Vagina (tissue), 2 donors: ENCODE data around the gene STAB1. TPM values are rescaled to one million over a fixed set of nuclear protein-coding genes. Genes with fewer than 3 reads are reported as not detected.

Experiments used
- DNase-seq, 2 donors: peaks; one replicate each; pipeline ENCODE4 v3.0.0-alpha.2; 2017; ENCODE audit errors: extremely low spot score in 2 of 2
- H3K27ac ChIP-seq: fragments of 200-600 bp; sonication (generic); one replicate; pipeline ENCODE4 v1.5.1; 2019
- H3K27me3 ChIP-seq: fragments of 200-600 bp; sonication (generic); one replicate; pipeline ENCODE4 v1.5.1; 2019
- H3K36me3 ChIP-seq, 2 donors: fragments of 200-600 bp; sonication (generic); one replicate each; pipeline ENCODE4 v1.5.1; 2017 to 2019
- H3K4me1 ChIP-seq: fragments of 200-600 bp; sonication (generic); one replicate; pipeline ENCODE4 v1.5.1; 2019
- H3K4me3 ChIP-seq, 2 donors: fragments of 200-600 bp; sonication (generic); 1 replicate in 1 of 2; 2 replicates in 1 of 2; pipeline ENCODE4 v1.5.1; 2016 to 2019
- H3K9me3 ChIP-seq: fragments of 200-600 bp; sonication (generic); one replicate; pipeline ENCODE4 v1.5.1; 2019
- CTCF ChIP-seq, 3 experiments: fragments of 450-650 bp in 2 of 3; fragments of 200-600 bp in 1 of 3; sonication (generic) in 1 of 3; IDR thresholded peaks; one replicate each; pipeline ENCODE4 v1.5.1; 2017 to 2019; ENCODE audit warnings: antibody characterized with exemption in 3 of 3, mild to moderate bottlenecking in 2 of 3, moderate library complexity in 2 of 3
- POLR2A ChIP-seq, 2 donors: fragments of 450-650 bp; IDR thresholded peaks; one replicate each; pipeline ENCODE4 v1.6.1; 2017; ENCODE audit warnings: antibody characterized with exemption in 2 of 2, mild to moderate bottlenecking in 2 of 2, moderate library complexity in 2 of 2
- POLR2AphosphoS5 ChIP-seq, 2 donors: sonication (generic); formaldehyde crosslinking; IDR thresholded peaks; one replicate each; pipeline ENCODE4 v1.9.0; 2017; ENCODE audit warnings: antibody characterized with exemption in 2 of 2, mild to moderate bottlenecking in 2 of 2, low read depth in 1 of 2; ENCODE audit not compliant: insufficient read depth in 1 of 2
- intact Hi-C: fragments of 100-400 bp; cut with DNase I; formaldehyde crosslinking; loops from one replicate; pipeline ENCODE4 v1.15.1; 2023
- total RNA-seq: library from RNA; depleted of rRNA; stranded (reverse); fragments of >200 nt; gene quantifications from one replicate; pipeline ENCODE4 v1.2.3, GENCODE V29; 2016

Gene STAB1
- total RNA-seq, 1 donor from 2014 or later: 124 TPM

DNA sequence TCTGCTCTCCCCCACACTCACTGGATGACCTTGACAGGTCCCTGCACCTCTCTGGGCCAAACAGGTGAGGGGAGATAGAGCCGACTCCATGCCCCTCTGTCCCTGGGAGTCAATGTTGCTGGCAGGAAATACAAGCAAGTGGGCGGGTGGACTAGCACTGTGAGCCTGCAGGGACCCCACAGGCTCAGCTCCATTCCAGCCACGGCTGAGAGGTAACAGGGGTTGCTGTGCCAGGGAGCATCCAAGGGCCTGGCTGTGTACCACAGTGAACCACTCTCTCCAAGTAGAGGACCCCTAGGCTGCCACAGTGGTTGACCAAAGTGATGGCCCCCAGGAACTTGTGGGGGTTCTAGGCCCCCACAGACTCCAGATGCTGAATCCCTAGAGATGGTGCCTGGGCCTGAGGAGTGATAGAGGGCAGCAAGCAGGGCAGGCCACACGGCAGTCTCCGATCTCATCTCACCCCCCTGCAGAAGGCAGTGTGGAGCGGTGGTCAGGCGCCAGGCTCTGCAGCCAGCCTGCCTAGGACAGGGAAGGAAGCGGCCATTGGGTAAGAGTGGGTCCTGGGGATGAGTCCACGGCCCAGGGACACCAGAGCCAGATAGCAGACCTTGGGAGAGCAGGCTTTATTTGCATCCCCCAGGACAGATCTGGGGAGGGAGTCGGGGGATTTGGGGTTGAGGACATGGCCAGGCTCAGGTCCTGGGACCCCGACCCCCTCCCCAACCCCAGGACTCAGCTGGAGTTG lies 44.5 kb upstream of the STAB1 start:
- Histone ChIP-seq H3K27ac (no peak overlapping the region), H3K9me3 (no peaks in the 10 kb centered on the region), H3K4me3 (no peak overlapping the region), H3K4me1 (peaks cover 16% of the 10 kb centered on the region), H3K27me3 (no peaks in the 10 kb centered on the region), H3K36me3 (no peaks in the 10 kb centered on the region)
- no peak for TF ChIP-seq CTCF (IDR thresholded peaks at IDR 0.05)
- TF ChIP-seq POLR2AphosphoS5 (IDR thresholded peaks at IDR 0.05; ENCODE audit: insufficient read depth in 1 of 2, low read depth in 1 of 2): no peak
- intact Hi-C loops: no loop called here
- no peak for DNase-seq

DNA sequence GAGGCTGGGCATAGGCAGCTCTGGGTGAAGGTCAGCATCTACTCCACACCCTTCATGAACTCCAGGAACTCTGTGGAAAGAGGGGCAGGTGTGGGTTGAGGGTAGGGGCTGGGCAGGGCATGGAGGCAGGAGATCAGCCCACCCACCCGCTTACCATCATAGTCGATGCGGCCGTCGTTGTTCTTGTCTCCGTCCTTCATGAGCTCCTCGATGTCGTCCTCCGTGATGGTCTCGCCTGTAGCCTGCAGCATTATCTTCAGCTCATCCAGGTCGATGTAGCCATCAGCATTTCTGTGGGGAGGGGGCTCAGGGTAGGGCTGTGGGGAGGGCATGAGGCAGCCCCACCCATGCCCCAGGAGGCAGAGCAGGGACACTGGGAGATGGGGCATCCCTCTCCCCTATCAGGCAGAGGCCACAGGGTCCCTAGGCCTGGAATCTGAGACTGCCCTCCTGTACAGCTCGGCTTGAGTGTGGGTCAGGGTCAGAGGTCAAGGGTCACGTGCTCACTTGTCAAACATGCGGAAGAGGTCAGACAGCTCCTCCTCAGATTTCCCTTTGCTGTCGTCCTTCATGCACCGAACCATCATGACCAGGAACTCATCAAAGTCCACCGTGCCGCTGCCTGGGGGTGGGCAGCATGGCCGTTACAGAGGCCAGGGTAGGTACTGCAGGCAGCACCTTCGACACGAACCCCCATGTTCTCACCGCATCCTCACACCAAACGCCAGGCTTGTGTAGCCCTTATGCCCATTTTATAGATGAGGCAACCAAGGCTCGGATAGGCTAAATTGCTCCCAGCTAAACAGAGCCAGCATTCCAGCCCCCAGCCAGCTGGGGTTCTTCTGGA lies 43.7 kb upstream of the STAB1 start:
- Histone ChIP-seq H3K27me3 (no peaks in the 10 kb centered on the region), H3K4me3 (no peak overlapping the region), H3K36me3 (no peaks in the 10 kb centered on the region), H3K27ac (no peak overlapping the region), H3K9me3 (no peaks in the 10 kb centered on the region), H3K4me1 (peaks cover 19% of the 10 kb centered on the region)
- no peak for DNase-seq
- no peak for TF ChIP-seq POLR2AphosphoS5 (IDR thresholded peaks at IDR 0.05; ENCODE audit: insufficient read depth in 1 of 2, low read depth in 1 of 2)
- TF ChIP-seq POLR2A (IDR thresholded peaks at IDR 0.05): no peak
- no peak for TF ChIP-seq CTCF (IDR thresholded peaks at IDR 0.05)
- intact Hi-C loops: no loop called here

DNA sequence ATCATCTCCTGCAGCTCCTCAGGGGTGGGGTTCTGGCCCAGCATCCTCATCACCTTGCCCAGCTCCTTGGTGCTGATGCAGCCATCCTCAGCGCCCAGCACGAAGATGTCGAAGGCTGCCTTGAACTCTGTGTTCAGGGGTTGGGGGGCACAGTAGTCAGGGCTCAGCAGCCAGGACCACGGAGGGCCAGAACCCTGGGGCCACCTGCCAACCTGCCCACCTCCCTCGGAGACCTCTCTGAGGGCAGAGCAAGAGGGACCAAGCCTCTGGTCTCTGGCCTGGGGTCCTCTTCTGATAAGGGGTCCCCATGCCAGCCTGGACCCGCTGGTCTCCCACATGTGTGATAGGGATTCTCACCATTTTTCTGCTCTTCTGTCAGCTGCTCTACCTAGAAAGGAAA lies 43.0 kb upstream of the STAB1 start:
- Histone ChIP-seq H3K4me1 (peaks cover 26% of the 10 kb centered on the region), H3K27me3 (no peaks in the 10 kb centered on the region), H3K27ac (no peak overlapping the region), H3K36me3 (no peaks in the 10 kb centered on the region), H3K4me3 (no peak overlapping the region), H3K9me3 (no peaks in the 10 kb centered on the region)
- DNase-seq: no peak
- intact Hi-C loops: no loop called here
- no peak for TF ChIP-seq POLR2AphosphoS5 (IDR thresholded peaks at IDR 0.05; ENCODE audit: insufficient read depth in 1 of 2, low read depth in 1 of 2)
- no peak for TF ChIP-seq CTCF (IDR thresholded peaks at IDR 0.05)
- no peak for TF ChIP-seq POLR2A (IDR thresholded peaks at IDR 0.05)

GRCh38 chr3:52452570-52453221 lies 42.4 kb upstream of the STAB1 start:
- Histone ChIP-seq H3K4me1 (peaks cover 31% of the 10 kb centered on the region), H3K4me3 (no peak overlapping the region)
- intact Hi-C loops: no loop called here

More at GRCh38 chr3:52452570-52453221, 42.4 kb upstream of the STAB1 start:
- no peak overlapping the region for H3K27ac ChIP-seq
- no peaks in the 10 kb centered on the region for H3K27me3 ChIP-seq
- no peaks in the 10 kb centered on the region for H3K9me3 ChIP-seq
- TF ChIP-seq CTCF (IDR thresholded peaks at IDR 0.05) (no peak), POLR2AphosphoS5 (IDR thresholded peaks at IDR 0.05; ENCODE audit: insufficient read depth in 1 of 2, low read depth in 1 of 2) (no peak), POLR2A (IDR thresholded peaks at IDR 0.05) (no peak)
- H3K36me3 ChIP-seq: no peaks in the 10 kb centered on the region
- DNase-seq: no peak
